ENCODE measurements around the gene PLAC8.

DNA sequence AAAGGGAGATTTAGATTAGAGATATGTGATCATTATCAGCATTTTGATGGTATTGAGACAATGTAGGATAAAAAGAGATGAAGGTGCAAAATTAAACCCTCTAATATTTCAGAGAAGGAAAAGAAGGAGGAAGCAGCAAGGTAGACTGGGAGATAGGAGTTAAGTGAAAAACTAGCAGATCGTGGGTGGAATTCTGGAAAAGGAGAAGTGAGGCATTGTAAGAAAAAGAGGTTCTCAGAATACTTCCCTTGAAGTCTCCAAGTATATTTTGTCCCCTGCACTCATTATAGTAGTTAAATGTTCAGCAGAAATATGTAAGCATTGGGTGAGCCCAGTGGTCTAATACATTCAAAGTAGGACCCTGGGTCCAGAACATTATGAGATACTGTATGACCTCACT lies 49.3 kb downstream of the PLAC8 start:
- TF ChIP-seq, protein P1, sequence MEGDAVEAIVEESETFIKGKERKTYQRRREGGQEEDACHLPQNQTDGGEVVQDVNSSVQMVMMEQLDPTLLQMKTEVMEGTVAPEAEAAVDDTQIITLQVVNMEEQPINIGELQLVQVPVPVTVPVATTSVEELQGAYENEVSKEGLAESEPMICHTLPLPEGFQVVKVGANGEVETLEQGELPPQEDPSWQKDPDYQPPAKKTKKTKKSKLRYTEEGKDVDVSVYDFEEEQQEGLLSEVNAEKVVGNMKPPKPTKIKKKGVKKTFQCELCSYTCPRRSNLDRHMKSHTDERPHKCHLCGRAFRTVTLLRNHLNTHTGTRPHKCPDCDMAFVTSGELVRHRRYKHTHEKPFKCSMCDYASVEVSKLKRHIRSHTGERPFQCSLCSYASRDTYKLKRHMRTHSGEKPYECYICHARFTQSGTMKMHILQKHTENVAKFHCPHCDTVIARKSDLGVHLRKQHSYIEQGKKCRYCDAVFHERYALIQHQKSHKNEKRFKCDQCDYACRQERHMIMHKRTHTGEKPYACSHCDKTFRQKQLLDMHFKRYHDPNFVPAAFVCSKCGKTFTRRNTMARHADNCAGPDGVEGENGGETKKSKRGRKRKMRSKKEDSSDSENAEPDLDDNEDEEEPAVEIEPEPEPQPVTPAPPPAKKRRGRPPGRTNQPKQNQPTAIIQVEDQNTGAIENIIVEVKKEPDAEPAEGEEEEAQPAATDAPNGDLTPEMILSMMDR (IDR thresholded peaks at IDR 0.05), result no peak
- TF ChIP-seq EZH2 (IDR thresholded peaks at IDR 0.05; ENCODE audit: borderline replicate concordance, insufficient read depth, low read depth, low read length, poor library complexity, severe bottlenecking), result no peak
